K562 (cell line): ENCODE results near the gene PPP1CA. TPM values are rescaled to one million over a fixed set of nuclear protein-coding genes. Genes with fewer than 3 reads are reported as not detected.

Experiments used
- ADNP ChIP-seq: fragments of 200-800 bp; sonication (Bioruptor generic); IDR thresholded peaks from 2 replicates; pipeline ENCODE4 v1.6.1; 2016; ENCODE audit warnings: missing genetic modification characterization, missing compliant biosample characterization
- CEBPB ChIP-seq: fragments of 450-650 bp; IDR thresholded peaks from 2 replicates; pipeline ENCODE4 v1.6.1; 2016; ENCODE audit warnings: missing genetic modification characterization, missing compliant biosample characterization
- E2F3 ChIP-seq: fragments of 250-450 bp; sonication (Bioruptor Pico); IDR thresholded peaks from 2 replicates; pipeline ENCODE4 v1.4.0; 2020; ENCODE audit warnings: mild to moderate bottlenecking
- FOSL1 ChIP-seq: fragments of 200-800 bp; sonication (Bioruptor generic); conservative IDR thresholded peaks from 2 replicates; pipeline ENCODE4 v1.6.1; 2016; ENCODE audit warnings: missing genetic modification characterization, missing compliant biosample characterization
- GTF2A2 ChIP-seq: IDR thresholded peaks from 2 replicates; pipeline ENCODE4 v1.6.1; 2016; ENCODE audit warnings: mild to moderate bottlenecking, missing genetic modification characterization, missing compliant biosample characterization
- JUN ChIP-seq, 2 experiments: sonication (generic) in 1 of 2; formaldehyde crosslinking in 1 of 2; IDR thresholded peaks; 2 replicates each; pipeline versions ENCODE4 v1.6.1 to v1.8.0; 2012 to 2022; ENCODE audit warnings: borderline replicate concordance in 2 of 2, mild to moderate bottlenecking in 2 of 2, improper control_type of control experiment in 1 of 2, low read depth in 1 of 2, low read length in 1 of 2, missing genetic modification reagents in 1 of 2
- JUNB ChIP-seq: fragments of 450-650 bp; formaldehyde crosslinking; conservative IDR thresholded peaks from 2 replicates; pipeline ENCODE4 v1.4.0; 2020; ENCODE audit warnings: mild to moderate bottlenecking
- KAT2B ChIP-seq: IDR thresholded peaks from one replicate; pipeline ENCODE4 v1.6.1; 2012; ENCODE audit warnings: low read depth, mild to moderate bottlenecking, control low read depth, inconsistent platforms, low read length, moderate library complexity
- MYC ChIP-seq, 2 experiments: fragments of 250-450 bp in 1 of 2; sonication (Bioruptor Pico) in 1 of 2; IDR thresholded peaks; 2 replicates each; pipeline versions ENCODE4 v1.5.1 to v1.6.1; 2012 to 2021; ENCODE audit warnings: low read depth in 2 of 2, borderline replicate concordance in 1 of 2, improper control_type of control experiment in 1 of 2, low read length in 1 of 2, mild to moderate bottlenecking in 1 of 2, moderate library complexity in 1 of 2
- PHF8 ChIP-seq: fragments of 200-600 bp; sonication (generic); IDR thresholded peaks from 2 replicates; pipeline ENCODE4 v1.6.1; 2012; ENCODE audit warnings: mixed run types, mild to moderate bottlenecking, inconsistent platforms, low read length, moderate library complexity, borderline replicate concordance
- RBM25 ChIP-seq: fragments of 200-400 bp; formaldehyde crosslinking; IDR thresholded peaks from 2 replicates; pipeline ENCODE4 v1.6.1; 2018; ENCODE audit warnings: low read length, low read depth, moderate library complexity; ENCODE audit not compliant: severe bottlenecking
- SETDB1 ChIP-seq: IDR thresholded peaks from one replicate; pipeline ENCODE4 v1.6.1; 2012; ENCODE audit warnings: low read length, control low read depth, inconsistent platforms
- SP2 ChIP-seq: IDR thresholded peaks from 2 replicates; pipeline ENCODE4 v1.6.1; 2011; ENCODE audit warnings: mild to moderate bottlenecking, low read depth, low read length, moderate library complexity; ENCODE audit not compliant: poor library complexity, severe bottlenecking; ENCODE audit errors: extremely low read depth
- SRSF1 ChIP-seq: fragments of 200-400 bp; formaldehyde crosslinking; IDR thresholded peaks from 2 replicates; pipeline ENCODE4 v1.6.1; 2017; ENCODE audit warnings: mild to moderate bottlenecking, low read depth, low read length, moderate library complexity
- TAF7 ChIP-seq: fragments of 450-650 bp; IDR thresholded peaks from 2 replicates; pipeline ENCODE4 v1.6.1; 2016; ENCODE audit warnings: missing genetic modification characterization, missing compliant biosample characterization
- ZNF121 ChIP-seq: sonication (generic); formaldehyde crosslinking; conservative IDR thresholded peaks from 2 replicates; pipeline ENCODE4 v1.8.0; 2022; ENCODE audit warnings: missing genetic modification reagents
- ZNF146 ChIP-seq: IDR thresholded peaks from one replicate; pipeline ENCODE4 v1.6.1; 2018; ENCODE audit warnings: missing compliant biosample characterization; ENCODE audit not compliant: unreplicated experiment
- ZNF583 ChIP-seq: fragments of 250-450 bp; sonication (Bioruptor Pico); IDR thresholded peaks from 2 replicates; pipeline ENCODE4 v1.4.0; 2020
- ZNF717 ChIP-seq: fragments of 250-450 bp; sonication (Bioruptor Pico); IDR thresholded peaks from 2 replicates; pipeline ENCODE4 v1.5.0; 2021
- polyA plus RNA-seq, 8 experiments: library from polyadenylated mRNA; depleted of rRNA in 4 of 8; stranded (reverse) in 5 of 8; unstranded in 3 of 8; fragments of >200 nt; fragmentation: Nextera tagmentation in 2 of 8; fragmentation: Illumina TruSeq in 1 of 8; extraction: Ambion mirVana in 2 of 8; extraction: Trizol in 1 of 8; gene quantifications; 2 replicates each; pipeline versions ENCODE4 v1.2.1 to v1.2.3, GENCODE V29; 2011 to 2014; ENCODE audit warnings: inconsistent platforms in 1 of 8, missing spikeins in 1 of 8
- total RNA-seq, 7 experiments: library from RNA; depleted of rRNA in 6 of 7; stranded (reverse); fragments of >200 nt in 6 of 7; fragmentation: Illumina TruSeq in 2 of 7; extraction: Trizol in 2 of 7; gene quantifications; 2 replicates each; pipeline versions ENCODE4 v1.2.1 to v1.2.3, GENCODE V29; 2011 to 2021; ENCODE audit warnings: low replicate concordance in 1 of 7
- TF ChIP-seq, protein P1 (sequence below): sonication (generic); formaldehyde crosslinking; IDR thresholded peaks from 2 replicates; pipeline ENCODE4 v1.8.0; 2022; ENCODE audit warnings: mild to moderate bottlenecking, missing genetic modification reagents
- TF ChIP-seq, protein P2 (sequence below): sonication (generic); formaldehyde crosslinking; IDR thresholded peaks from 2 replicates; pipeline ENCODE4 v1.8.0; 2022; ENCODE audit warnings: missing genetic modification reagents, mild to moderate bottlenecking, moderate library complexity, borderline replicate concordance
- TF ChIP-seq, protein P3 (sequence below): IDR thresholded peaks from 2 replicates; pipeline ENCODE4 v1.6.1; 2014; ENCODE audit warnings: antibody characterized with exemption
- TF ChIP-seq, protein P4 (sequence below), 2 experiments: fragments of 450-650 bp in 1 of 2; sonication (generic) in 1 of 2; formaldehyde crosslinking; conservative IDR thresholded peaks; 2 replicates each; pipeline versions ENCODE4 v1.4.0 to v1.8.1; 2020 to 2022; ENCODE audit warnings: mild to moderate bottlenecking in 1 of 2, missing genetic modification reagents in 1 of 2

PPP1CA gene
- total and polyA plus RNA-seq, 9 of the 15 experiments (the other 6 are each of a cell fraction or from before 2014, with no cell fraction given): 18.2 to 242 (median 188) TPM

DNA sequence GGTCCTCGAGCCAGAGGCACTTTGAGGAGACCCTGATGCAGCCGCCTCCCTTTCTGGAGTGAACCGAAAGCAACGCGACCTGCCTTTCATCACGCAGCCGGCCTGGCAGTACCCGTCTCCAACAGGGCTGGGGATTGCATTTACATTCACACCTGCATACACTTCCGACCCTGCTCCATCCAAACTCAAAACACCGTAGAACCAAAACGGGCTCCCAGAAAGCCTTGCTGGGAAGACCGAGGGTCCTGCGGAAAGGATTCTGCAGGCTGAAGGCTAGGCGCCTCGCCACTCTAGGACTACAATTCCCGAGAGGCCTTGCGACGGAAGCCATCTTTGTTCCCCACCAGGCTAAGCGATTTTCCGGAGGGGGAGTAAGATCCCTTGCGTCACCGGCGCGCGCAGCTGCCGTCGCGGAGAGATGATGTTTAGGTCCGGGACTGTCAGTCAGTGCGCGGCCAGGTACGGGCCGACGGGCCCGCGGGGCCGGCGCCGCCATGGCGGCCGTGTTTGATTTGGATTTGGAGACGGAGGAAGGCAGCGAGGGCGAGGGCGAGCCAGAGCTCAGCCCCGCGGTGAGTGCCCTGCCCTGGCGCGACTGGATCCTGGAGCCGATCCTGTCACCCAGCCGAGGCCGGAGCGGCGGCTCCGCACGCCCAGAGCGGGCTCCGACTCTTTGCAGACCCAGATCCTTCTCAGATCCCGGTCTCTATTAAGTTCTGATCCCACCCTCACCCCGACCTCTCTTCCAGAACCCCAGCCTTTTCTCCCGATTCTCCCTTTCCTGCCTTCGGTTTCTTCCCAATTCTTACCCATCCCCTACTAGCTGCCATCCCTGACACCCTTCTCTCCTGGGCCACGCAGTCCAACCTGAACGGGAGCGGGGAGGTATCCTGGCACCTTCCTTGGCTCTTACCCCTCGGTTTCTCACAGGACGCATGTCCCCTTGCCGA lies 26.7 kb upstream of the PPP1CA start, which contains the start of gene RPS6KB2 (continued):
- no peak for TF ChIP-seq GTF2A2 (tag)
- no peak for TF ChIP-seq ZNF717 (CRISPR knock-in tag)
- TF ChIP-seq, protein P1, sequence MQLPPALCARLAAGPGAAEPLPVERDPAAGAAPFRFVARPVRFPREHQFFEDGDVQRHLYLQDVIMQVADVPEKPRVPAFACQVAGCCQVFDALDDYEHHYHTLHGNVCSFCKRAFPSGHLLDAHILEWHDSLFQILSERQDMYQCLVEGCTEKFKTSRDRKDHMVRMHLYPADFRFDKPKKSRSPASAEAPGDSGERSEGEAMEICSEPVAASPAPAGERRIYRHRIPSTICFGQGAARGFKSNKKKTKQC (CRISPR knock-in tag): no peak
- TF ChIP-seq, protein P2, sequence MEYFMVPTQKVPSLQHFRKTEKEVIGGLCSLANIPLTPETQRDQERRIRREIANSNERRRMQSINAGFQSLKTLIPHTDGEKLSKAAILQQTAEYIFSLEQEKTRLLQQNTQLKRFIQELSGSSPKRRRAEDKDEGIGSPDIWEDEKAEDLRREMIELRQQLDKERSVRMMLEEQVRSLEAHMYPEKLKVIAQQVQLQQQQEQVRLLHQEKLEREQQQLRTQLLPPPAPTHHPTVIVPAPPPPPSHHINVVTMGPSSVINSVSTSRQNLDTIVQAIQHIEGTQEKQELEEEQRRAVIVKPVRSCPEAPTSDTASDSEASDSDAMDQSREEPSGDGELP (CRISPR knock-in tag): peak; percentile 94
- no peak for TF ChIP-seq RBM25
- TF ChIP-seq JUN (IDR thresholded peaks at IDR 0.05; ENCODE audit: borderline replicate concordance, low read depth, low read length): no peak
- TF ChIP-seq JUN (CRISPR knock-in tag; IDR thresholded peaks at IDR 0.05; ENCODE audit: borderline replicate concordance): no peak
- TF ChIP-seq SP2: no peak
- TF ChIP-seq, protein P3, sequence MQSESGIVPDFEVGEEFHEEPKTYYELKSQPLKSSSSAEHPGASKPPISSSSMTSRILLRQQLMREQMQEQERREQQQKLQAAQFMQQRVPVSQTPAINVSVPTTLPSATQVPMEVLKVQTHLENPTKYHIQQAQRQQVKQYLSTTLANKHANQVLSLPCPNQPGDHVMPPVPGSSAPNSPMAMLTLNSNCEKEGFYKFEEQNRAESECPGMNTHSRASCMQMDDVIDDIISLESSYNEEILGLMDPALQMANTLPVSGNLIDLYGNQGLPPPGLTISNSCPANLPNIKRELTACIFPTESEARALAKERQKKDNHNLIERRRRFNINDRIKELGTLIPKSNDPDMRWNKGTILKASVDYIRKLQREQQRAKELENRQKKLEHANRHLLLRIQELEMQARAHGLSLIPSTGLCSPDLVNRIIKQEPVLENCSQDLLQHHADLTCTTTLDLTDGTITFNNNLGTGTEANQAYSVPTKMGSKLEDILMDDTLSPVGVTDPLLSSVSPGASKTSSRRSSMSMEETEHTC: no peak
- no peak for TF ChIP-seq SRSF1
- TF ChIP-seq SETDB1: no peak
- TF ChIP-seq ZNF583 (CRISPR knock-in tag): no peak
- TF ChIP-seq E2F3 (CRISPR knock-in tag): no peak
- TF ChIP-seq CEBPB (tag): peak; percentile 77
- TF ChIP-seq ZNF121 (CRISPR knock-in tag): no peak
- no peak for TF ChIP-seq JUNB (CRISPR knock-in tag)
- TF ChIP-seq, protein P4, sequence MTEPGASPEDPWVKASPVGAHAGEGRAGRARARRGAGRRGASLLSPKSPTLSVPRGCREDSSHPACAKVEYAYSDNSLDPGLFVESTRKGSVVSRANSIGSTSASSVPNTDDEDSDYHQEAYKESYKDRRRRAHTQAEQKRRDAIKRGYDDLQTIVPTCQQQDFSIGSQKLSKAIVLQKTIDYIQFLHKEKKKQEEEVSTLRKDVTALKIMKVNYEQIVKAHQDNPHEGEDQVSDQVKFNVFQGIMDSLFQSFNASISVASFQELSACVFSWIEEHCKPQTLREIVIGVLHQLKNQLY (CRISPR knock-in tag; conservative IDR thresholded peaks at IDR 0.05): no peak
- TF ChIP-seq ZNF146 (CRISPR knock-in tag): no peak
- TF ChIP-seq PHF8: peak; percentile 97
- peak; percentile 79 for TF ChIP-seq MYC (IDR thresholded peaks at IDR 0.05; ENCODE audit: low read depth, low read length)
- no peak for TF ChIP-seq MYC (CRISPR knock-in tag; IDR thresholded peaks at IDR 0.05; ENCODE audit: borderline replicate concordance, low read depth)
- no peak for TF ChIP-seq FOSL1
- TF ChIP-seq KAT2B: no peak
- TF ChIP-seq TAF7 (tag): no peak
- no peak for TF ChIP-seq ADNP (tag)
